Neutrophil (primary cell): ENCODE measurements around the gene DLL4.

Experiments used
- H3K27ac ChIP-seq: fragments of 200-600 bp; sonication (generic); 2 replicates; pipeline ENCODE4 v1.5.1; 2016; ENCODE audit warnings: mild to moderate bottlenecking, moderate library complexity
- H3K27me3 ChIP-seq: fragments of 200-600 bp; sonication (generic); 2 replicates; pipeline ENCODE4 v1.6.0; 2016; ENCODE audit warnings: mild to moderate bottlenecking
- H3K36me3 ChIP-seq: fragments of 200-600 bp; sonication (generic); 2 replicates; pipeline ENCODE4 v1.5.1; 2017
- H3K4me1 ChIP-seq, 2 experiments: fragments of 200-600 bp in 1 of 2; sonication (generic) in 1 of 2; 1 replicate in 1 of 2; 2 replicates in 1 of 2; pipeline versions ENCODE4 v1.5.1 to v1.6.1; 2013 to 2016; ENCODE audit warnings: low read depth in 1 of 2, low read length in 1 of 2, mild to moderate bottlenecking in 1 of 2, moderate library complexity in 1 of 2; ENCODE audit not compliant: control insufficient read depth in 1 of 2, insufficient read depth in 1 of 2
- H3K4me3 ChIP-seq, 2 experiments: fragments of 200-600 bp in 1 of 2; sonication (generic) in 1 of 2; 1 replicate in 1 of 2; 2 replicates in 1 of 2; pipeline ENCODE4 v1.5.1; 2013 to 2016; ENCODE audit warnings: low read depth in 1 of 2, low read length in 1 of 2, mild to moderate bottlenecking in 1 of 2, moderate library complexity in 1 of 2
- H3K9me3 ChIP-seq: fragments of 200-600 bp; sonication (generic); 2 replicates; pipeline ENCODE4 v1.5.1; 2016
- CTCF ChIP-seq: fragments of 200-600 bp; sonication (generic); IDR thresholded peaks from 2 replicates; pipeline ENCODE4 v1.5.1; 2016; ENCODE audit warnings: antibody characterized with exemption

The DLL4 gene

GRCh38 chr15:40902605-40903561 is 26.3 kb upstream of the DLL4 start:
- peak overlapping the region; percentile 98 for H3K27ac ChIP-seq
- H3K4me3 ChIP-seq: peak overlapping the region; percentile 58 to 70
- no peaks in the 10 kb centered on the region for H3K9me3 ChIP-seq
- peaks cover 46% of the 10 kb centered on the region for H3K36me3 ChIP-seq
- H3K27me3 ChIP-seq: no peaks in the 10 kb centered on the region
- peaks cover 66 to 72% of the 10 kb centered on the region in 2 experiments for H3K4me1 ChIP-seq
- peak; percentile 49 for TF ChIP-seq CTCF

DNA sequence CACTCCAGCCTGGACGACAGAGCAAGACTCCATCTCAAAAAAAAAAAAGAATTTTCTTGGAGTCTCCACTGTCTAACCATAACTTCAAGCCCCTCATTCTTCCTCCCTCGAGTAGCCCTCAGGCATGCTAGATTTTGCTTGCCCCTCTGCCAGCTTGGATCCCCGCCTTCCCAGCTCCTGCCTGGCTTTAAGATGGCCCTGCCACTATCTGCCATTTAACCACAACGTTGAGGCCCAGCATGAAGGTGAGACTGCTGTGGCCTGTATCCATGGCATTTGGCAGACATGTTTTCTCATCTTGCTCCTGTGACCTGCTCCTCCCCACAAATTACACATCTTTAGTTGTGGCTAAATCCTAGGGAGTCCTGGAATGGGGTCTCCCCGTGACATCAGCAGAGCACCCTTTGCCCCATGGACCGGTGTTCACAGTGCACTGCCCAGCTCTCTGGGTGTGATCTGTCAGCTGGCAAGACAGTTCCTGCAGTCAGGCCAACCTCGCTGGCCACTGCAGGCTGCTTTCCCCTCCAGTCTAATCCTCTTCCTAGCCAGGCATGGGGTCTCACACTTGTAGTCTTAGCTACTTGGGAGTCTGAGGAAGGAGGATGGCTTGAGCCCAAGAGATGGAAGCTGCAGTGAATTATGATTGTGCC is 24.5 kb upstream of the DLL4 start:
- Histone ChIP-seq H3K4me1 (peaks cover 70 to 74% of the 10 kb centered on the region in 2 experiments), H3K27ac (peak overlapping the region; percentile 98)

DNA sequence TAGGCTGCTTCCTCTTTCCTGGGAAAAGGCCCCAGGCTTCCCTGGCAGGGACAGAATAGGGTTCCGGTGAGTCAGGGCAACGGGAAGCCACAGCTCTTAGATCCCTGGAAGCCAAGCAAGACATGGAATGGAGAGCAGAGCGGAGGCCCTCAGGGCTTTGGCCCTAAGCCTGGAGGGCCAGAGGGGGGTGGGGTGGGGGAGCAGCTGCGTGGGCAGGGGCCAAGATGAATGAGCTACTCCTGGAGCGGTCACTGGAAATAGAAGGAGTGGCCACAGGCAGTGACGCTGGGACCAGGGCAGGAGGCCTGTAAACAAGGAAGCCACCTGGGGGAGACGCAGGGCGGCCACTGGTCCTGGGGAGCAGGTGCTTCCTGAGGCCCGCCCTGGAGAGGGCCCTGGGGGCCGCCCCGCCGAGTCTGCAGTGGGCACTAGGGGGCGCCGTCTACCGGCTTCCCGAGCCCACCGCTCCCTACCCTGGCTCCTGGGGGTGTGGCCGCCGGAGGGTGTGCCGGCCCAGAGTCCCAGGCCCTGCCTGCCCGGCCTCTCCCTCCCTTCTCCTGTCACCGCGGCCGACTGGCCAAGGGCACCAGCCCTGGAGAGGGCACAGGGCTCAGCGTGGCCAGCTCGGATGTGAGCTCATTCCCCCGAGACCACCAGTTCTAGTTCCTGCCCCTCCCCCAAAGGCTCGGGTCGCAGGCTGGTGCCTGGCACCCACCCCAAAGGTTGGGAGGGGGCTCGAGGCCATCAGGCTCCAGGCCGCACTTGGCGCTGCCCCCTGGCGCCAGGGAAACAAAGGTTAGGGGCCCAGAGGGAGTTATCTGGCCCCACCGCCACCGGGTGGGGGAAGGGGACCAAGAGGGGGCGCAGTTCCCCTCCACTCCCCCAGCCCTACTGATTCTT is 22.8 kb upstream of the DLL4 start:
- peak overlapping the region; percentile 98 for H3K27ac ChIP-seq
- H3K4me3 ChIP-seq: peak overlapping the region; percentile 60 to 61
- no peaks in the 10 kb centered on the region for H3K9me3 ChIP-seq
- H3K27me3 ChIP-seq: no peaks in the 10 kb centered on the region
- H3K36me3 ChIP-seq: peaks cover 16% of the 10 kb centered on the region
- TF ChIP-seq CTCF: peak; percentile 66
- H3K4me1 ChIP-seq: peaks cover 71 to 76% of the 10 kb centered on the region in 2 experiments

More for the DNA sequence above, 24.5 kb upstream of the DLL4 start:
- no peak for TF ChIP-seq CTCF
- no peaks in the 10 kb centered on the region for H3K27me3 ChIP-seq
- H3K9me3 ChIP-seq: no peaks in the 10 kb centered on the region
- peak overlapping the region in 1 of 2 experiments; percentile 70 for H3K4me3 ChIP-seq
- H3K36me3 ChIP-seq: peaks cover 32% of the 10 kb centered on the region

- Histone ChIP-seq H3K27me3 (no peaks in the 10 kb centered on the region), H3K4me3 (peak overlapping the region; percentile 60 to 61), H3K4me1 (peaks cover 63 to 68% of the 10 kb centered on the region in 2 experiments), H3K36me3 (peaks cover 16% of the 10 kb centered on the region), H3K9me3 (no peaks in the 10 kb centered on the region), H3K27ac (peak overlapping the region; percentile 98)
- TF ChIP-seq CTCF: no peak
Measured at GRCh38 chr15:40906991-40907802, 21.9 kb upstream of the DLL4 start.
